Measurements from ENCODE around the gene MMP13. TPM values are rescaled to one million over a fixed set of nuclear protein-coding genes. Genes with fewer than 3 reads are reported as not detected.

The MMP13 gene
- total RNA-seq, 2 experiments from 2014 or later, result not detected

- Histone ChIP-seq H3K4me2 (ENCODE audit: low read length) (no peak overlapping the region), H2AFZ (ENCODE audit: low read length) (no peak overlapping the region), H3K4me1 (ENCODE audit: insufficient read depth, low read length, poor library complexity, severe bottlenecking) (no peaks in the 10 kb centered on the region), H3K79me2 (ENCODE audit: insufficient read depth, low read depth, low read length) (no peaks in the 10 kb centered on the region), H3K4me3 (ENCODE audit: low read depth, low read length, poor library complexity, severe bottlenecking) (no peak overlapping the region), H3K9me3 (ENCODE audit: low read length) (no peaks in the 10 kb centered on the region), H4K20me1 (ENCODE audit: insufficient read depth, low read length) (no peaks in the 10 kb centered on the region), H3K9me2 (ENCODE audit: insufficient read depth, low read length) (no peaks in the 10 kb centered on the region), H3K36me3 (ENCODE audit: insufficient read depth, low read length) (no peaks in the 10 kb centered on the region), H3K27ac (ENCODE audit: low read depth, low read length, poor library complexity, severe bottlenecking) (no peak overlapping the region)
- DNase-seq (ENCODE audit: low spot score), result no peak
- CTCF ChIA-PET (ENCODE audit: unreplicated experiment), result no interaction called here
- no TSS peak for BruUV-seq (replicated peaks)
- TF ChIP-seq EZH2phosphoT487 (IDR thresholded peaks at IDR 0.05; ENCODE audit: borderline replicate concordance, low read depth, low read length) (no peak), CTCF (conservative IDR thresholded peaks at IDR 0.05; ENCODE audit: low read length) (no peak)
- POLR2A ChIA-PET, result interaction anchor here (0.6 to 1.1 kb wide), 2 partner anchors 15 to 173 kb away, joined by 3 read pairs; no protein-coding TSS in a partner anchor
- intact Hi-C loops (cut with micrococcal nuclease; ENCODE audit: unreplicated experiment), result no loop called here
These were observed 20.0 kb downstream of the MMP13 start for GRCh38 chr11:102935514-102935913.

GRCh38 chr11:102934735-102935134, 20.8 kb downstream of the MMP13 start:
- no peak for DNase-seq (ENCODE audit: low spot score)
- Histone ChIP-seq H3K4me3 (ENCODE audit: low read depth, low read length, poor library complexity, severe bottlenecking) (no peak overlapping the region), H3K4me1 (ENCODE audit: insufficient read depth, low read length, poor library complexity, severe bottlenecking) (no peaks in the 10 kb centered on the region), H3K27ac (ENCODE audit: low read depth, low read length, poor library complexity, severe bottlenecking) (no peak overlapping the region), H3K9me3 (ENCODE audit: low read length) (no peaks in the 10 kb centered on the region), H3K79me2 (ENCODE audit: insufficient read depth, low read depth, low read length) (no peaks in the 10 kb centered on the region), H3K9me2 (ENCODE audit: insufficient read depth, low read length) (no peaks in the 10 kb centered on the region), H2AFZ (ENCODE audit: low read length) (no peak overlapping the region), H3K4me2 (ENCODE audit: low read length) (no peak overlapping the region), H3K36me3 (ENCODE audit: insufficient read depth, low read length) (no peaks in the 10 kb centered on the region), H4K20me1 (ENCODE audit: insufficient read depth, low read length) (no peaks in the 10 kb centered on the region)
- ChIA-PET CTCF (ENCODE audit: unreplicated experiment) (no interaction called here), POLR2A (interaction anchor here (1.1 kb wide), 1 partner anchor 14 kb away, joined by 3 read pairs; no protein-coding TSS in a partner anchor)
- intact Hi-C loops (cut with micrococcal nuclease; ENCODE audit: unreplicated experiment), result no loop called here
- BruUV-seq (replicated peaks), result no TSS peak
- no peak for TF ChIP-seq EZH2phosphoT487 (IDR thresholded peaks at IDR 0.05; ENCODE audit: borderline replicate concordance, low read depth, low read length)
- no peak for TF ChIP-seq CTCF (conservative IDR thresholded peaks at IDR 0.05; ENCODE audit: low read length)

- Histone ChIP-seq H3K36me3 (ENCODE audit: insufficient read depth, low read length) (no peaks in the 10 kb centered on the region), H3K9me2 (ENCODE audit: insufficient read depth, low read length) (no peaks in the 10 kb centered on the region), H3K4me1 (ENCODE audit: insufficient read depth, low read length, poor library complexity, severe bottlenecking) (no peaks in the 10 kb centered on the region), H3K27ac (ENCODE audit: low read depth, low read length, poor library complexity, severe bottlenecking) (no peak overlapping the region), H3K79me2 (ENCODE audit: insufficient read depth, low read depth, low read length) (no peaks in the 10 kb centered on the region), H3K4me2 (ENCODE audit: low read length) (no peak overlapping the region), H2AFZ (ENCODE audit: low read length) (no peak overlapping the region), H3K4me3 (ENCODE audit: low read depth, low read length, poor library complexity, severe bottlenecking) (no peak overlapping the region), H4K20me1 (ENCODE audit: insufficient read depth, low read length) (no peaks in the 10 kb centered on the region), H3K9me3 (ENCODE audit: low read length) (no peaks in the 10 kb centered on the region)
- no peak for DNase-seq (ENCODE audit: low spot score)
- no TSS peak for BruUV-seq (replicated peaks)
- no peak for TF ChIP-seq CTCF (conservative IDR thresholded peaks at IDR 0.05; ENCODE audit: low read length)
- no peak for TF ChIP-seq EZH2phosphoT487 (IDR thresholded peaks at IDR 0.05; ENCODE audit: borderline replicate concordance, low read depth, low read length)
- POLR2A ChIA-PET, result no interaction called here
- CTCF ChIA-PET (ENCODE audit: unreplicated experiment), result no interaction called here
- intact Hi-C loops (cut with micrococcal nuclease; ENCODE audit: unreplicated experiment), result no loop called here
These were observed 21.9 kb downstream of the MMP13 start for GRCh38 chr11:102933627-102934026.

Measured in OCI-LY7 (cell line).